ENCODE data around the gene MGAT4A. TPM values are rescaled to one million over a fixed set of nuclear protein-coding genes. Genes with fewer than 3 reads are reported as not detected.

The MGAT4A gene
- polyA plus RNA-seq, 2 of the 4 experiments (the other 2 are of a cell fraction): 0.61 to 2.6 TPM

DNA sequence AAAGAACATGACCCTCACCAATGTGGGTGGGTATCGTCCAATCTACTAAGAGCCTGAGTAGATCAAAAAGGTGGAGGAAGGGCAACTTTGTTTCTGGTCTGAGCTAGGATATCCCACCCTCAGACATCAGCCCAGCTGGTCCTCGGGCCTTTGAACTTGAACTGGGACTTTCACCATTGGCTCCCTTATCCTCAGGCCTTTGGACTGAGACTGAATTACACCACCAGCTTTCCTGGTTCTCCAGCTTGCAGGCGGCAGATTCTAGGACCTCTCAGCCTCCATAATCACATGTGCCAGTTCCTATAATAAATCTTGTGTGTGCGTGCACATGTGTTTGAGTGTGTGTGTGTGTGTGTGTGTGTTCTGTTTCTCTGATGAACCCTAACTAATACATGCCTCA, 10.6 kb downstream of the MGAT4A start:
- no peaks in the 10 kb centered on the region for H3K9me3 ChIP-seq
- H3K27ac ChIP-seq: no peak overlapping the region
- H3K4me1 ChIP-seq: no peaks in the 10 kb centered on the region
- ChIA-PET CTCF (interaction anchor here (1.5 kb wide), 1 partner anchor 10 kb away, joined by 4 read pairs; the partner anchor contains the start of gene MGAT4A), POLR2A (no interaction called here)
- H3K4me3 ChIP-seq: no peak overlapping the region
- WGBS (ENCODE audit: missing lambda C conversion rate): 78% methylated on average over 4 of the region's 4 CpGs
- no peak for ATAC-seq
- TF ChIP-seq SREBF2 (IDR thresholded peaks at IDR 0.05): no peak
- no peak for TF ChIP-seq FOSB (CRISPR knock-in tag; IDR thresholded peaks at IDR 0.05)
- TF ChIP-seq FOXS1 (CRISPR knock-in tag; IDR thresholded peaks at IDR 0.05): no peak
- no peak for TF ChIP-seq ZNF302 (CRISPR knock-in tag; IDR thresholded peaks at IDR 0.05)
- TF ChIP-seq RAD21 (conservative IDR thresholded peaks at IDR 0.05 in 1 of 2, IDR thresholded peaks at IDR 0.05 in 1 of 2): no peak
- TF ChIP-seq, protein P1, sequence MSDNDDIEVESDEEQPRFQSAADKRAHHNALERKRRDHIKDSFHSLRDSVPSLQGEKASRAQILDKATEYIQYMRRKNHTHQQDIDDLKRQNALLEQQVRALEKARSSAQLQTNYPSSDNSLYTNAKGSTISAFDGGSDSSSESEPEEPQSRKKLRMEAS (IDR thresholded peaks at IDR 0.05): no peak
- TF ChIP-seq, protein P2, sequence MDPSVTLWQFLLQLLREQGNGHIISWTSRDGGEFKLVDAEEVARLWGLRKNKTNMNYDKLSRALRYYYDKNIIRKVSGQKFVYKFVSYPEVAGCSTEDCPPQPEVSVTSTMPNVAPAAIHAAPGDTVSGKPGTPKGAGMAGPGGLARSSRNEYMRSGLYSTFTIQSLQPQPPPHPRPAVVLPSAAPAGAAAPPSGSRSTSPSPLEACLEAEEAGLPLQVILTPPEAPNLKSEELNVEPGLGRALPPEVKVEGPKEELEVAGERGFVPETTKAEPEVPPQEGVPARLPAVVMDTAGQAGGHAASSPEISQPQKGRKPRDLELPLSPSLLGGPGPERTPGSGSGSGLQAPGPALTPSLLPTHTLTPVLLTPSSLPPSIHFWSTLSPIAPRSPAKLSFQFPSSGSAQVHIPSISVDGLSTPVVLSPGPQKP (IDR thresholded peaks at IDR 0.05; ENCODE audit: low read depth, low read length): no peak
- no peak for TF ChIP-seq NFE2L2 (conservative IDR thresholded peaks at IDR 0.05; ENCODE audit: low read length)
- TF ChIP-seq, protein P3, sequence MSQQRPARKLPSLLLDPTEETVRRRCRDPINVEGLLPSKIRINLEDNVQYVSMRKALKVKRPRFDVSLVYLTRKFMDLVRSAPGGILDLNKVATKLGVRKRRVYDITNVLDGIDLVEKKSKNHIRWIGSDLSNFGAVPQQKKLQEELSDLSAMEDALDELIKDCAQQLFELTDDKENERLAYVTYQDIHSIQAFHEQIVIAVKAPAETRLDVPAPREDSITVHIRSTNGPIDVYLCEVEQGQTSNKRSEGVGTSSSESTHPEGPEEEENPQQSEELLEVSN (IDR thresholded peaks at IDR 0.05; ENCODE audit: borderline replicate concordance, low read depth): no peak
- TF ChIP-seq CHD2 (IDR thresholded peaks at IDR 0.05; ENCODE audit: low read length, partially characterized antibody): no peak
- TF ChIP-seq CEBPB (IDR thresholded peaks at IDR 0.05): no peak
- no peak for TF ChIP-seq CHD4 (IDR thresholded peaks at IDR 0.05; ENCODE audit: borderline replicate concordance)
- TF ChIP-seq EP300 (IDR thresholded peaks at IDR 0.05): no peak
- TF ChIP-seq ESRRA (IDR thresholded peaks at IDR 0.05; ENCODE audit: borderline replicate concordance, low read length): no peak
- H3K4me2 ChIP-seq: no peak overlapping the region
- DNase-seq (ENCODE audit: low read depth in 1 of 2, low spot score in 1 of 2): no peak
- no peak for FAIRE-seq

DNA sequence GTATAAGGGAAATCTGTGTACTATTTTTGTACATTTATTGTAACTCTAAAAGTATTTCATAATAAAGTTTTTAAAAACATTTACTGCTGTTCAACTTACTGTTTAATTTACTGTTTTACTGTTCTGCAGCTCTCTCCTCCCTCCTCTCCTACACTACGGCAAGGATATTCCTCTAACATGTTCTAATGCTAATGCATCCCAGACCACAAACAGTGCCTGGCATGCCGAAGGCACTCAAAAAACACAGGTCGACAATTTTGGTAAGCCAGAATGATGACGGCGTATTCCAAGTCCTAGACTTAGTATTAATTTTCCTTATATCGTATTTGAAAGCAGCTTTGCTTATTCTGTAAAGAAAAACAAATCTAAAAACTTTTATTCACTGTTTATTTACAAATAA, 13.3 kb downstream of the MGAT4A start:
- H3K4me2 ChIP-seq: no peak overlapping the region
- DNase-seq (ENCODE audit: low read depth in 1 of 2, low spot score in 1 of 2): no peak
- FAIRE-seq: no peak
- ChIA-PET POLR2A (no interaction called here), CTCF (interaction anchor here (0.6 kb wide), 2 partner anchors 10 to 22 kb away, joined by 3 read pairs; no protein-coding TSS in a partner anchor)
- WGBS (ENCODE audit: missing lambda C conversion rate): 76% methylated on average over 6 of the region's 6 CpGs
- TF ChIP-seq EHMT2 (IDR thresholded peaks at IDR 0.05; ENCODE audit: low read depth): no peak
- no peak for TF ChIP-seq PHF8 (IDR thresholded peaks at IDR 0.05; ENCODE audit: borderline replicate concordance, low read depth)
- TF ChIP-seq, protein P4, sequence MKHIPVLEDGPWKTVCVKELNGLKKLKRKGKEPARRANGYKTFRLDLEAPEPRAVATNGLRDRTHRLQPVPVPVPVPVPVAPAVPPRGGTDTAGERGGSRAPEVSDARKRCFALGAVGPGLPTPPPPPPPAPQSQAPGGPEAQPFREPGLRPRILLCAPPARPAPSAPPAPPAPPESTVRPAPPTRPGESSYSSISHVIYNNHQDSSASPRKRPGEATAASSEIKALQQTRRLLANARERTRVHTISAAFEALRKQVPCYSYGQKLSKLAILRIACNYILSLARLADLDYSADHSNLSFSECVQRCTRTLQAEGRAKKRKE (CRISPR knock-in tag; IDR thresholded peaks at IDR 0.05; ENCODE audit: low read depth): no peak
- TF ChIP-seq, protein P1 (IDR thresholded peaks at IDR 0.05): no peak
- no peak for TF ChIP-seq POLR2AphosphoS2 (conservative IDR thresholded peaks at IDR 0.05; ENCODE audit: low read length)
- TF ChIP-seq, protein P5, sequence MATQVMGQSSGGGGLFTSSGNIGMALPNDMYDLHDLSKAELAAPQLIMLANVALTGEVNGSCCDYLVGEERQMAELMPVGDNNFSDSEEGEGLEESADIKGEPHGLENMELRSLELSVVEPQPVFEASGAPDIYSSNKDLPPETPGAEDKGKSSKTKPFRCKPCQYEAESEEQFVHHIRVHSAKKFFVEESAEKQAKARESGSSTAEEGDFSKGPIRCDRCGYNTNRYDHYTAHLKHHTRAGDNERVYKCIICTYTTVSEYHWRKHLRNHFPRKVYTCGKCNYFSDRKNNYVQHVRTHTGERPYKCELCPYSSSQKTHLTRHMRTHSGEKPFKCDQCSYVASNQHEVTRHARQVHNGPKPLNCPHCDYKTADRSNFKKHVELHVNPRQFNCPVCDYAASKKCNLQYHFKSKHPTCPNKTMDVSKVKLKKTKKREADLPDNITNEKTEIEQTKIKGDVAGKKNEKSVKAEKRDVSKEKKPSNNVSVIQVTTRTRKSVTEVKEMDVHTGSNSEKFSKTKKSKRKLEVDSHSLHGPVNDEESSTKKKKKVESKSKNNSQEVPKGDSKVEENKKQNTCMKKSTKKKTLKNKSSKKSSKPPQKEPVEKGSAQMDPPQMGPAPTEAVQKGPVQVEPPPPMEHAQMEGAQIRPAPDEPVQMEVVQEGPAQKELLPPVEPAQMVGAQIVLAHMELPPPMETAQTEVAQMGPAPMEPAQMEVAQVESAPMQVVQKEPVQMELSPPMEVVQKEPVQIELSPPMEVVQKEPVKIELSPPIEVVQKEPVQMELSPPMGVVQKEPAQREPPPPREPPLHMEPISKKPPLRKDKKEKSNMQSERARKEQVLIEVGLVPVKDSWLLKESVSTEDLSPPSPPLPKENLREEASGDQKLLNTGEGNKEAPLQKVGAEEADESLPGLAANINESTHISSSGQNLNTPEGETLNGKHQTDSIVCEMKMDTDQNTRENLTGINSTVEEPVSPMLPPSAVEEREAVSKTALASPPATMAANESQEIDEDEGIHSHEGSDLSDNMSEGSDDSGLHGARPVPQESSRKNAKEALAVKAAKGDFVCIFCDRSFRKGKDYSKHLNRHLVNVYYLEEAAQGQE (IDR thresholded peaks at IDR 0.05): no peak
- no peak for TF ChIP-seq KDM1A (IDR thresholded peaks at IDR 0.05; ENCODE audit: low read depth)
- TF ChIP-seq ZSCAN20 (CRISPR knock-in tag; IDR thresholded peaks at IDR 0.05): no peak
- no peak for TF ChIP-seq TP53 (CRISPR knock-in tag; IDR thresholded peaks at IDR 0.05)
- TF ChIP-seq, protein P6, sequence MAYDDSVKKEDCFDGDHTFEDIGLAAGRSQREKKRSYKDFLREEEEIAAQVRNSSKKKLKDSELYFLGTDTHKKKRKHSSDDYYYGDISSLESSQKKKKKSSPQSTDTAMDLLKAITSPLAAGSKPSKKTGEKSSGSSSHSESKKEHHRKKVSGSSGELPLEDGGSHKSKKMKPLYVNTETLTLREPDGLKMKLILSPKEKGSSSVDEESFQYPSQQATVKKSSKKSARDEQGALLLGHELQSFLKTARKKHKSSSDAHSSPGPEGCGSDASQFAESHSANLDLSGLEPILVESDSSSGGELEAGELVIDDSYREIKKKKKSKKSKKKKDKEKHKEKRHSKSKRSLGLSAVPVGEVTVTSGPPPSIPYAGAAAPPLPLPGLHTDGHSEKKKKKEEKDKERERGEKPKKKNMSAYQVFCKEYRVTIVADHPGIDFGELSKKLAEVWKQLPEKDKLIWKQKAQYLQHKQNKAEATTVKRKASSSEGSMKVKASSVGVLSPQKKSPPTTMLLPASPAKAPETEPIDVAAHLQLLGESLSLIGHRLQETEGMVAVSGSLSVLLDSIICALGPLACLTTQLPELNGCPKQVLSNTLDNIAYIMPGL (CRISPR knock-in tag; IDR thresholded peaks at IDR 0.05; ENCODE audit: borderline replicate concordance): no peak
- TF ChIP-seq POLR2A (IDR thresholded peaks at IDR 0.05; ENCODE audit: low read length): no peak
- no peaks in the 10 kb centered on the region for H3K9me3 ChIP-seq
- H3K4me1 ChIP-seq: no peaks in the 10 kb centered on the region
- H3K27ac ChIP-seq: no peak overlapping the region
- no peak for ATAC-seq
- no peak overlapping the region for H3K4me3 ChIP-seq

Data from A549 (cell line).